Activated T-cell treated with anti-CD3 and anti-CD28 coated beads for 1 hour (primary cell): ENCODE data around the gene SDK1.
"Not testable (repeated sequence)": the region's sequence is repeated elsewhere in the genome, so short reads cannot be mapped to it uniquely, and the experiment has no call there.

Experiments
- DNase-seq: peaks from one replicate; pipeline ENCODE4 v3.0.0-alpha.2; 2020; ENCODE audit warnings: low read depth

The SDK1 gene

DNA sequence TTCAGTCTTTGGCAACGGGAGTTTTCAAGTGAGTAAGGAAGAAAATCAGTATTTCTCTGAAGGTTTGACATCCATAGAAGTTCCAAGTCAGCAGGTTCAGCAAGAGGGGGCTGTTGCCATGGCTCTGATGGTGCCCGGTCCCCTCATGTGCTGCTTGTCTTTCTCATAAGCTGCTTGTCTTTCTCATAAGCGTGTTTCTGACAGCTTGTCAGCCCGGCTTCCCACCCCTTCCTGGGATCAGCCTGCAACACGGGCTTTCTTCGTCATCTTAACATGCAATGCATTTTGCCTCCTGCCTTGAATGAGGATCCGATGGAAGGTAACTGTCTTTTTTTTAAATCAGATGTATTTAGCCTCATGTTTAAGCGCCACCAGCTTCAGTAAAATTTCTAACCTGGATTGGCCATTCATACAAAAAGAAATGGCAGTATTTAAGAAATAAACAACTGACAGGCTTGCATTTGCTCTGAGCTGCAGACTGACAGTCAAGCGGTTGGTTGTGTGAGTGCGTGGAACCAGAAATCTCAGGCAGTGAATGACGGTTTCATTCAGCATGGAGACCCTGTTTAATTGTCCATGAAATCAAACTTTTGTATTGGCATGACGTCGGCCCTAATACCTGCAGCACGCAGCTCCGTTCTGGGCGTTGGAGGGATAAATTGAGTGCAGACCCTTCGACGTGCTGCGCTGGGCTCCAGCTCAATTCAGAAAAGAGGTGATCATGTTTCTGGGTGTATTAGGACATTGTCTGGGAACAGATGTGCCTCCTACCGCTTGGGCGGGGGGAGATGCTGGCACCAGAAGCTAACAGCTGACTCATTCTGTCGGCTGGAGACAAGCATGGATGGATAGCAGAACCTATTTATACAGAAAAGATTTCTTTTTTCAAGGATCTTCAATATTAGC is 926.3 kb downstream of the SDK1 start:
- no peak for DNase-seq

GRCh38 chr7:4230352-4230751 is 929.3 kb downstream of the SDK1 start:
- DNase-seq: no peak

GRCh38 chr7:4233146-4233545 is 932.1 kb downstream of the SDK1 start:
- DNase-seq: no peak

DNA sequence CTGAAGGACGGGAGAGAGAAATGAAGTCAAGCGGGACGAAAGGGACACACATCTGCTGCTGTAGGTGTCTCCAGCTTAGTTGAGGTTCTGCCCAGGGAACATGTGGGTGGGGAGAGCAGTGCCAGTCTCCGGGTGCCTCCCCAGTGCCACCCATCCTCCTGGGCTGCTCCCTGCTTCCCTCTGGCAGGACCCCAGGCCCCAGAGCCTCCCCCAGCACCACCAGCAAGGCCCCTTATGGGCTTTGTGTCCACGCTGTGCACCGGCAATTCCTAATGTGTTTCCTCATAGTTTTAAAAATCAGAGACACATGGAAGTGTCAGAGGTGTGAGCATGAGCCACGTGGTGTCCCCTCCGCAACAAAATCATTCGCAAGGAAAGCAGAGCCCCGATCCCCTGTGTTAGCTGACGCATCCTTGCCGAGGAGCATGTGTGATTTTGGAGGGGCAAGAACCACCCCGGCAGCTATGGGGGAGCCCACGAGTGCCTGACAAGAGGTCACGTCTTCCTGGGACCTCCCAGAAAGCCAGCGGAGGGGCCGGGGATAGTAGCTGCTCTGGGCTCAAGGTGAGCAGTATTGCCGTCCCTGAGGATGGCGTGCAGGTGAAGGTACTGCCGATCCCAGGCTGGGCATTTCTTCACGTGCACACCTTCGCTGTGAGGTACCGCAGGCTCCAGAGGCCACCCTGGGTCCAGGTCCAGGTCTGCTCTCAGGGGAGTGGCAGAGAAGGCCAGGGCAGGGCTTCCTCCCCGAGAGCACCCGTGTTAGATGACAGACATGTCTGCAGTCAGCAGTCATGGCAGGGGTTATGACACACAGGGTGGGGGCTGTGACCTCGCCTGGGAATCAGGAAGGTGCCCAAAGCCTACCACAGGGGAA is 932.8 kb downstream of the SDK1 start:
- DNase-seq: no peak

GRCh38 chr7:4234498-4234855 is 933.4 kb downstream of the SDK1 start:
- DNase-seq: no peak

- DNase-seq: no peak
Observed at GRCh38 chr7:4234886-4235285, 933.8 kb downstream of the SDK1 start.

GRCh38 chr7:4235596-4235995 is 934.5 kb downstream of the SDK1 start:
- no peak for DNase-seq

- DNase-seq: no peak
Observed at GRCh38 chr7:4236389-4236788, 935.3 kb downstream of the SDK1 start.

- not testable (repeated sequence) for DNase-seq
Observed at GRCh38 chr7:4236873-4237272, 935.8 kb downstream of the SDK1 start.

DNA sequence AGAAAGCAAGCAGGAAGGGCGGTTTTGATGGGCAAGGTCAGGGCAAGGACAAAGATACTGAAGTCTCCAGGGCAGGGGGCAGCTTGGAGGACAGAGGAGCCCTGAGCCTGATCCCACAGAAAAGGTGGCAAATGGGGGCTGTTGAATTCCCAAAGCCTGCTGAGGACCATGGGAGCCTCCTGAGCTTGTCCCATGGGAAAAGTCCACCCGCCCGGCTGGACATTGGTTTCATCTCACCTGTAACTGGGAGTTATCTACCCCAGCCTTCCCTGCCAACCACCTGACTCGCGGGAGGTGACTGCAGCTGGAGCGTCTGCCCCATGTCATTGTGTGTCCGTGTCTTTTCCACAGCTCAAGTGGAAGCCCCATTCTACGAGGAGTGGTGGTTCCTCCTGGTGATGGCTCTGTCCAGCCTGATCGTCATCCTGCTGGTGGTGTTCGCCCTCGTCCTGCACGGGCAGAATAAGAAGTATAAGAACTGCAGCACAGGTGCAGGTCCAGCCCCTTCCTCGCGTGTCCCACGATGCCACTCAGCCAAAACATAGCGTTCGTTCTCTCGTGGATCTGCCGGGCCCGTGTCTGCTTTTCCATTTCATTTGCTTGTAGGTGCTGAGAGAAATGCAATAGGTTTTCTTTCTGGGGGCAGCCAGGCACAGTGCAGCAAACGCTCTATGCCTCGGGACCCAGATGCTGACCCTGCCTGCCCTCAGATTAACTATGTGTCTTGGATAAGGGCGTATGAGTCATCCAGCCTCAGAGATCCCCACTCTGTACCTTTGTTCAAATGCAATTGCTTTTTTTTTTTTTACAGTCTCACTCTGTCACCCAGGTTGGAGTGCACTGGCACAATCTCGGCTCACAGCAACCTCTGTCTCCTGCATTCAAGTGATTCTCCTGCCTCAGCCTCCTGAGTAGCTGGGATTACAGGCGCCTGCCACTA is 936.5 kb downstream of the SDK1 start:
- DNase-seq: no peak

DNA sequence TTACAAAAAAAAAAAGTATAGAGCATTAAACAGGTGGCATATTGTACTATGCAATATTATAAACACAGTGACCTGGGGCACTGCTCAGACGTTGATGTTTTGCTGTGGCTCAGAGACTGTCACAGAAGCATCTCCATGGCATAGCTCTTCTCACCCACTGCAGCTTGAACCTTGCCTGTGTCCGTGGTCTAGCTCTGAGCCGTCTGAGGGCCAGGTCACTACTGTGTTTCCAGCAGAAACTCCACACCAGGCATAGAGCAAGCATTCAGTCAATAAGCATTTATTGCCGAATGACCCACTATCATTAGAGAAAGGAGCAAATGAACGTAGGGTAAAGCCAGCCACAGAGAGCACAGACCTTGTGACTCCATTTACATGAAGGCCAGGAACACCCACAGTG is 937.8 kb downstream of the SDK1 start:
- DNase-seq: no peak

- no peak for DNase-seq
Observed at GRCh38 chr7:4240042-4240441, 939.0 kb downstream of the SDK1 start.

- no peak for DNase-seq
Observed at GRCh38 chr7:4240520-4241303, 939.7 kb downstream of the SDK1 start.

DNA sequence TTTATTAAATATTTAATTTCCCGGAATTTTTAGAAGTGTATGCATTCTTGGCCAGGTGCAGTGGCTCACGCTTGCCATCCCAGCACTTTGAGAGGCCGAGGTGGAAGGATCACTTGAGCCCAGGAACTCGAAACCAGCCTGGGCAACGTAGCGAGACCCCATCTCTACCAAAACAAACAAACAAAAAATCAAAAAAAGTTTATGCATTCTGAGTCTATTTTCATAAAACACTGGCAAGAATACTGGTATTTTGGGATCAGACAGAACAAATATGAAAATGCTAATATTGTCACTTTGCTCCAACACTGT is 940.2 kb downstream of the SDK1 start:
- no peak for DNase-seq

GRCh38 chr7:4241791-4242190 is 940.7 kb downstream of the SDK1 start:
- DNase-seq: no peak

- DNase-seq: no peak
Observed at GRCh38 chr7:4242706-4243105, 941.7 kb downstream of the SDK1 start.

DNA sequence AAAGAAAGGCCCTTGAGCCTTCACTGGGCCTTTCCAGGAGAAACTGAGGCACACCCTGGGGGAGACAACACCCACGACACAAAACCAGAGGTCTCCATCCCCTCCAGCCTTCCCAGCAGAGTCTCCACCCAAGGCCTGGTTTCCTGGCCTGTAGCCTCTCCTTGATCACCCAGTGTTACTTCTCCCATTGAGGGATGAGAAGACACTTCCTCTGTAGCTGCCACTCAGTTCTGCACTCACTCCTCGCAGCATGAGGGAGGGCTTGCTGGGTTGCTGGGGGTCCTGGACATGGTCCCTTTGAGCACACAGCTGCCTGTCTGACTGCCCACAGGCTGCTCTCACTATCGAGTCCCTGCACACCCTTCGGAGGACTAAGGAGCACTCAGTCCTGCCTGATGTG is 943.0 kb downstream of the SDK1 start:
- DNase-seq: no peak

DNA sequence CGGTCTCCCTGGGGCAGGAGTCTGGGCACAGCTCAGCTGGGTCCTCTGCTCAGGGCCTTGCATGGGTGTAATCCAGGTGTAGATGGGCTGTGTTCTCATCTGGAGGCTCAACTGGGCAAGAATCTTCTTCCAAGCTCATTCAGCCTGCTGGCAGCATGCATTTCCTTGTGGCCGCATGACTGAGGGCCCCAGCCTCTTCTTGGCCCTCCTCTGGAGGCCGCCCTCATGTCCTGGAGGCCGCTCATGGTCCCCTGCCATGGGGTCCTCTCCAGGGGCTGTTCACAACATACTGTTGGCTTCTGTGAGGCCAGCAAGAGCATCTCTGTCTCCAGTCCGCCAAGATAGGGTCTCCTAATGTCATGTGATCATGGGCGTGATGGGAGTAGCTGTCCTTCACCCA is 943.6 kb downstream of the SDK1 start:
- no peak for DNase-seq

GRCh38 chr7:4245135-4245865 is 944.2 kb downstream of the SDK1 start:
- DNase-seq: no peak

GRCh38 chr7:4245866-4246470 is 944.9 kb downstream of the SDK1 start:
- DNase-seq: no peak
